ENCODE measurements around the gene CLNK. TPM values are rescaled to one million over a fixed set of nuclear protein-coding genes. Genes with fewer than 3 reads are reported as not detected.
A peak's percentile ranks its signal among the peaks of the same experiment; 100 is the strongest.

The CLNK gene, protein sequence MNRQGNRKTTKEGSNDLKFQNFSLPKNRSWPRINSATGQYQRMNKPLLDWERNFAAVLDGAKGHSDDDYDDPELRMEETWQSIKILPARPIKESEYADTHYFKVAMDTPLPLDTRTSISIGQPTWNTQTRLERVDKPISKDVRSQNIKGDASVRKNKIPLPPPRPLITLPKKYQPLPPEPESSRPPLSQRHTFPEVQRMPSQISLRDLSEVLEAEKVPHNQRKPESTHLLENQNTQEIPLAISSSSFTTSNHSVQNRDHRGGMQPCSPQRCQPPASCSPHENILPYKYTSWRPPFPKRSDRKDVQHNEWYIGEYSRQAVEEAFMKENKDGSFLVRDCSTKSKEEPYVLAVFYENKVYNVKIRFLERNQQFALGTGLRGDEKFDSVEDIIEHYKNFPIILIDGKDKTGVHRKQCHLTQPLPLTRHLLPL
- total RNA-seq, result not detected

- DNase-seq (no peak), ATAC-seq (ENCODE audit: low read depth) (peak; percentile 18)
- Mint-ChIP-seq H3K27ac (no peak within 1 kb of the TSS), H3K4me1 (peaks cover 8% of the 10 kb centered on the region), H3K9me3 (peaks cover 2% of the 10 kb centered on the region), H3K4me3 (peak within 1 kb of the TSS; percentile 26), H3K27me3 (peaks cover 3% of the 10 kb centered on the region), H3K36me3 (peaks cover 5% of the 10 kb centered on the region)
- POLR2A ChIA-PET, result no interaction called here
These were observed at the start of gene CLNK for GRCh38 chr4:10684631-10685030. Gene CLNK, minus strand, starts transcription at chr4:10684768. Its CDS starts 16,899 bp downstream, at chr4:10667869.

GRCh38 chr4:10733481-10734062 lies 49.0 kb upstream of the CLNK start:
- POLR2A ChIA-PET, result no interaction called here
- no peak for DNase-seq
- H3K27me3 Mint-ChIP-seq, result peaks cover 2% of the 10 kb centered on the region
- peaks cover 2% of the 10 kb centered on the region for H3K36me3 Mint-ChIP-seq
- peak overlapping the region; percentile 40 for H3K27ac Mint-ChIP-seq
- peaks cover 23% of the 10 kb centered on the region for H3K4me1 Mint-ChIP-seq
- no peak overlapping the region for H3K4me3 Mint-ChIP-seq
- no peak for ATAC-seq (ENCODE audit: low read depth)
- no peaks in the 10 kb centered on the region for H3K9me3 Mint-ChIP-seq

DNA sequence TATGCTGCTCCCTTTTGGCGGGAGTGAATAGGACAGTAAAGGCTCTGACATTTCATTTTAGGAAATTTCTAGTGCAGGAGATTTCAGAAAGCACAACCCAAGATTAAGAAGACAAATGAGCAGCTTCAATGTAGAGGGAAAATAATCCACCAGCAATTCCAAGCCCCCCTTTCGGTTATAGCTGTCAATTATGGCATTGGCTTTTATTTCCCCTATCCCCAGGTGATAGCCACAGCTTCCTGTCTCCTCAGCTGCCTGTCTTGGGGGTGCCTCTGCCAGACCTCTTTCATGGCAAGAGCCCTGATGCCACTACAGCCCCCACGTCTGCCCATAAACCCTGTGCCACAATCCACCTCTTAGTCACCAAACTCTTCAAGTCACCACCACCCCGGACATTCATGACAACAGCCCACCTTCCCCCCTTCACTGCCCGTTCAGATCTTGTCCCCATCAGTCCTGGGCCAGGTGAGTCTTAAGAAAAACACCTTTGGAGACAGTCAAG lies 48.4 kb upstream of the CLNK start:
- POLR2A ChIA-PET, result no interaction called here
- H3K36me3 Mint-ChIP-seq, result peaks cover 2% of the 10 kb centered on the region
- ATAC-seq (ENCODE audit: low read depth), result peak; percentile 38
- H3K27ac Mint-ChIP-seq, result peak overlapping the region; percentile 40
- no peak overlapping the region for H3K4me3 Mint-ChIP-seq
- H3K27me3 Mint-ChIP-seq, result peaks cover 2% of the 10 kb centered on the region
- no peaks in the 10 kb centered on the region for H3K9me3 Mint-ChIP-seq
- DNase-seq, result no peak
- H3K4me1 Mint-ChIP-seq, result peaks cover 23% of the 10 kb centered on the region

GRCh38 chr4:10732235-10732913 lies 47.8 kb upstream of the CLNK start:
- H3K4me1 Mint-ChIP-seq, result peaks cover 23% of the 10 kb centered on the region
- DNase-seq, result no peak
- H3K36me3 Mint-ChIP-seq, result peaks cover 2% of the 10 kb centered on the region
- POLR2A ChIA-PET, result no interaction called here
- no peak overlapping the region for H3K4me3 Mint-ChIP-seq
- ATAC-seq (ENCODE audit: low read depth), result peak; percentile 12
- no peaks in the 10 kb centered on the region for H3K9me3 Mint-ChIP-seq
- H3K27me3 Mint-ChIP-seq, result no peaks in the 10 kb centered on the region
- H3K27ac Mint-ChIP-seq, result peak overlapping the region; percentile 1

DNA sequence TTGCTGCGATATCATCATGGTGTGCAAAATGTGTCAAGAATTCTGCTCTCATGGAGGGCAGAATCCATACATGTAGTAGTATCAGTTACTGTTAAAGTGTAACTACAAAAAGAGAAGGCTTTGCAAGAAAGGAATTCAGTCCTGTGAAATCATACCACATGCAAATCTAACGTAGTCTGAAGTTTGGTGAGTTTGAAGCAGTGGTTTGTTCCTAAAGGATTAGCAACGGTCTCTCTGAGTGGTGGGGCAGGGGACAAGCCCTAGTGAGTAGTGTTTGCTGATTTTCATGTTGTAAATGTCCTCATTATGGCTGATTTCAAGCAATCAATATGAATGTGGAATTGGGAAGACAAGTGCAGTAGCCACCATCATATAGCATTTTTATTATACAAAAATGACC lies 47.1 kb upstream of the CLNK start:
- peaks cover 26% of the 10 kb centered on the region for H3K4me1 Mint-ChIP-seq
- no peaks in the 10 kb centered on the region for H3K9me3 Mint-ChIP-seq
- POLR2A ChIA-PET, result no interaction called here
- no peak for DNase-seq
- ATAC-seq (ENCODE audit: low read depth), result no peak
- H3K36me3 Mint-ChIP-seq, result peaks cover 2% of the 10 kb centered on the region
- H3K27me3 Mint-ChIP-seq, result no peaks in the 10 kb centered on the region
- H3K27ac Mint-ChIP-seq, result no peak overlapping the region
- no peak overlapping the region for H3K4me3 Mint-ChIP-seq

GRCh38 chr4:10731162-10731561 lies 46.6 kb upstream of the CLNK start:
- POLR2A ChIA-PET, result no interaction called here
- Mint-ChIP-seq H3K9me3 (no peaks in the 10 kb centered on the region), H3K4me1 (peaks cover 27% of the 10 kb centered on the region), H3K27me3 (no peaks in the 10 kb centered on the region), H3K4me3 (no peak overlapping the region), H3K27ac (no peak overlapping the region), H3K36me3 (peaks cover 2% of the 10 kb centered on the region)
- ATAC-seq (ENCODE audit: low read depth), result no peak
- no peak for DNase-seq

DNA sequence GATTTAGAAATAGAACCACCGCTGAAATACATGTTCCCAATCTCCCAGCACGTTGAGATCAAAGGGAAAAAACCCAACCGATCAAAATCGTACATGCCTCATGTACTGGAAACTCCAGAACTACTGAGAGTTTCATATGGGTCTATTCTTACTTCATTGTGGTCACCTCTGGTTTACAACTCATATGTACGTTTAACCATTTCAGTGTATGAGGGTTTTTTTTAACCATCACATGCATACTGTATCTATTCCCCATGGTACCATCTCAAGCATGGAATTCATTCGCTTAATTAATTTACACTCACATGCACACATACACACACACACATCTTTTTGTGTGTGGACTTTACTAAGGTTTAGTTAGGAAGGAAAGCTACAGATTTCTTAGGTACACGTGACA lies 46.0 kb upstream of the CLNK start:
- DNase-seq, result no peak
- POLR2A ChIA-PET, result no interaction called here
- Mint-ChIP-seq H3K9me3 (no peaks in the 10 kb centered on the region), H3K27ac (no peak overlapping the region), H3K4me3 (no peak overlapping the region), H3K27me3 (no peaks in the 10 kb centered on the region), H3K4me1 (peaks cover 27% of the 10 kb centered on the region), H3K36me3 (peaks cover 2% of the 10 kb centered on the region)
- ATAC-seq (ENCODE audit: low read depth), result no peak

DNA sequence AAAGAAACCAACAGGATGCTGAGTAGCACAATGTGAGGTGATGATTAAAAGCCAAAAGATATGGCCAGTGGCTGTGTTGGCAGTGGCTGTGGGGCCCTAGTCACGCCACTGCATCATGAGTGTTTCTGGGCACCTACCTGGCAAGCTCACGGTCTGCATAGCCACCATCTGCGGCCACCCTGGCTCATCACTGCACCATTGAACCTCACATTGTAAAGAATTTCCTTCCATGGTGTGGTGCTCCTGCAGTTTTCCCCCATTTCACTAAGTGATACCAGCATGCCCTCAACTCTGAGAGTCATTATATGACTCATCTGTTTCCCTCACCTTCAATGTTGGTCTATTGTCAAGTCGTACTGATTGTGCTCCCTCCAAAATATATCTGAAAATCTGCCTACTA lies 45.5 kb upstream of the CLNK start:
- ATAC-seq (ENCODE audit: low read depth), result no peak
- H3K27ac Mint-ChIP-seq, result no peak overlapping the region
- H3K27me3 Mint-ChIP-seq, result no peaks in the 10 kb centered on the region
- DNase-seq, result no peak
- peaks cover 2% of the 10 kb centered on the region for H3K36me3 Mint-ChIP-seq
- no peaks in the 10 kb centered on the region for H3K9me3 Mint-ChIP-seq
- POLR2A ChIA-PET, result no interaction called here
- no peak overlapping the region for H3K4me3 Mint-ChIP-seq
- H3K4me1 Mint-ChIP-seq, result peaks cover 27% of the 10 kb centered on the region

GRCh38 chr4:10729366-10729765 lies 44.8 kb upstream of the CLNK start:
- ATAC-seq (ENCODE audit: low read depth) (no peak), DNase-seq (no peak)
- H3K36me3 Mint-ChIP-seq, result peaks cover 2% of the 10 kb centered on the region
- H3K4me1 Mint-ChIP-seq, result peaks cover 27% of the 10 kb centered on the region
- no peaks in the 10 kb centered on the region for H3K9me3 Mint-ChIP-seq
- POLR2A ChIA-PET, result no interaction called here
- H3K27me3 Mint-ChIP-seq, result no peaks in the 10 kb centered on the region
- H3K4me3 Mint-ChIP-seq, result no peak overlapping the region
- H3K27ac Mint-ChIP-seq, result no peak overlapping the region

GRCh38 chr4:10728016-10728415 lies 43.4 kb upstream of the CLNK start:
- Mint-ChIP-seq H3K27me3 (no peaks in the 10 kb centered on the region), H3K27ac (no peak overlapping the region), H3K4me3 (no peak overlapping the region), H3K36me3 (peaks cover 2% of the 10 kb centered on the region), H3K4me1 (peaks cover 21% of the 10 kb centered on the region), H3K9me3 (no peaks in the 10 kb centered on the region)
- no peak for DNase-seq
- POLR2A ChIA-PET, result no interaction called here
- ATAC-seq (ENCODE audit: low read depth), result no peak

- Mint-ChIP-seq H3K4me1 (peaks cover 18% of the 10 kb centered on the region), H3K27me3 (no peaks in the 10 kb centered on the region), H3K9me3 (no peaks in the 10 kb centered on the region), H3K36me3 (peaks cover 2% of the 10 kb centered on the region), H3K27ac (no peak overlapping the region), H3K4me3 (no peak overlapping the region)
- DNase-seq (no peak), ATAC-seq (ENCODE audit: low read depth) (no peak)
- POLR2A ChIA-PET, result no interaction called here
These were observed 42.7 kb upstream of the CLNK start for GRCh38 chr4:10727140-10727880.

GRCh38 chr4:10722957-10723356 lies 38.4 kb upstream of the CLNK start:
- DNase-seq, result no peak
- POLR2A ChIA-PET, result no interaction called here
- Mint-ChIP-seq H3K27ac (no peak overlapping the region), H3K27me3 (peaks cover 3% of the 10 kb centered on the region), H3K36me3 (no peaks in the 10 kb centered on the region), H3K4me3 (no peak overlapping the region), H3K4me1 (peaks cover 10% of the 10 kb centered on the region), H3K9me3 (no peaks in the 10 kb centered on the region)
- peak; percentile 92 for ATAC-seq (ENCODE audit: low read depth)

GRCh38 chr4:10721616-10722015 lies 37.0 kb upstream of the CLNK start:
- Mint-ChIP-seq H3K9me3 (no peaks in the 10 kb centered on the region), H3K4me1 (peaks cover 5% of the 10 kb centered on the region), H3K36me3 (no peaks in the 10 kb centered on the region), H3K27me3 (peaks cover 3% of the 10 kb centered on the region), H3K27ac (no peak overlapping the region), H3K4me3 (no peak overlapping the region)
- POLR2A ChIA-PET, result no interaction called here
- DNase-seq (no peak), ATAC-seq (ENCODE audit: low read depth) (no peak)

All from activated naive CD8-positive, alpha-beta T cell treated with anti-CD3 and anti-CD28 coated beads, Interleukin-2, amount 10 ng/mL, durations not matched to agents 7 days and 5 days (primary cell).